Thoracic aorta (tissue), 2 donors: Measurements from ENCODE around the gene DYNLRB2. TPM values are rescaled to one million over a fixed set of nuclear protein-coding genes. Genes with fewer than 3 reads are reported as not detected.

Experiments
- ATAC-seq: fragments of 150-250 bp; one replicate; pipeline ENCODE4 v1.8.0; 2017; ENCODE audit warnings: low read depth; ENCODE audit not compliant: insufficient number of reproducible peaks, low FRiP score
- DNase-seq: peaks from one replicate; pipeline ENCODE4 v3.0.0-alpha.2; 2020; ENCODE audit warnings: low spot score
- H3K27ac ChIP-seq, 2 donors: fragments of 200-600 bp; sonication (generic); 1 replicate in 1 of 2; 2 replicates in 1 of 2; pipeline ENCODE4 v1.5.1; 2016; ENCODE audit warnings: mild to moderate bottlenecking in 2 of 2, moderate library complexity in 2 of 2
- H3K27me3 ChIP-seq: fragments of 200-600 bp; sonication (generic); replicated peaks from 2 replicates; pipeline ENCODE4 v1.6.0; 2016; ENCODE audit warnings: mild to moderate bottlenecking; ENCODE audit not compliant: insufficient read depth
- H3K36me3 ChIP-seq: fragments of 200-600 bp; sonication (generic); one replicate; pipeline ENCODE4 v1.5.1; 2016
- H3K4me1 ChIP-seq, 2 donors: fragments of 200-600 bp; sonication (generic); 1 replicate in 1 of 2; 2 replicates in 1 of 2; pipeline versions ENCODE4 v1.5.1 to v1.6.0; 2016; ENCODE audit warnings: low read depth in 2 of 2, mild to moderate bottlenecking in 1 of 2; ENCODE audit not compliant: control insufficient read depth in 1 of 2
- H3K4me3 ChIP-seq: fragments of 200-600 bp; sonication (generic); 2 replicates; pipeline ENCODE4 v1.5.1; 2016; ENCODE audit warnings: mild to moderate bottlenecking
- H3K9me3 ChIP-seq: fragments of 200-600 bp; sonication (generic); 2 replicates; pipeline ENCODE4 v1.5.1; 2016
- CTCF ChIP-seq: fragments of 200-600 bp; sonication (generic); IDR thresholded peaks from one replicate; pipeline ENCODE4 v1.5.1; 2019; ENCODE audit warnings: antibody characterized with exemption
- total RNA-seq, 2 donors: library from RNA; depleted of rRNA; stranded (reverse); fragments of >200 nt; gene quantifications; one replicate each; pipeline versions ENCODE4 v1.1.0 to v1.2.3, GENCODE V29; 2016

Gene DYNLRB2
- total RNA-seq, 2 donors from 2014 or later = not detected

GRCh38 chr16:80583466-80583865 is 42.7 kb downstream of the DYNLRB2 start:
- H3K27ac ChIP-seq = no peak overlapping the region
- H3K9me3 ChIP-seq = no peaks in the 10 kb centered on the region
- no peak overlapping the region for H3K4me3 ChIP-seq
- H3K36me3 ChIP-seq = no peaks in the 10 kb centered on the region
- no peak for DNase-seq
- no peak for ATAC-seq
- no peaks in the 10 kb centered on the region for H3K4me1 ChIP-seq
- no peaks in the 10 kb centered on the region for H3K27me3 ChIP-seq
- TF ChIP-seq CTCF = no peak

- no peak overlapping the region for H3K4me3 ChIP-seq
- H3K9me3 ChIP-seq = no peaks in the 10 kb centered on the region
- H3K36me3 ChIP-seq = no peaks in the 10 kb centered on the region
- H3K27me3 ChIP-seq = no peaks in the 10 kb centered on the region
- no peak for DNase-seq
- no peak for ATAC-seq
- H3K4me1 ChIP-seq = no peaks in the 10 kb centered on the region
- no peak for TF ChIP-seq CTCF
- no peak overlapping the region for H3K27ac ChIP-seq
Measured at GRCh38 chr16:80585764-80586163, 45.0 kb downstream of the DYNLRB2 start.

GRCh38 chr16:80586476-80586875 is 45.7 kb downstream of the DYNLRB2 start:
- no peaks in the 10 kb centered on the region for H3K9me3 ChIP-seq
- H3K27me3 ChIP-seq = no peaks in the 10 kb centered on the region
- ATAC-seq = no peak
- DNase-seq = no peak
- no peaks in the 10 kb centered on the region for H3K36me3 ChIP-seq
- no peaks in the 10 kb centered on the region for H3K4me1 ChIP-seq
- no peak for TF ChIP-seq CTCF
- no peak overlapping the region for H3K27ac ChIP-seq
- H3K4me3 ChIP-seq = no peak overlapping the region

- Histone ChIP-seq H3K27ac (no peak overlapping the region), H3K4me3 (no peak overlapping the region), H3K9me3 (no peaks in the 10 kb centered on the region), H3K36me3 (no peaks in the 10 kb centered on the region), H3K27me3 (no peaks in the 10 kb centered on the region), H3K4me1 (no peaks in the 10 kb centered on the region)
- DNase-seq = no peak
- no peak for TF ChIP-seq CTCF
- no peak for ATAC-seq
Measured at GRCh38 chr16:80587071-80587470, 46.3 kb downstream of the DYNLRB2 start.

- H3K4me1 ChIP-seq = no peaks in the 10 kb centered on the region
- no peak for ATAC-seq
- H3K4me3 ChIP-seq = no peak overlapping the region
- no peaks in the 10 kb centered on the region for H3K9me3 ChIP-seq
- DNase-seq = no peak
- no peak for TF ChIP-seq CTCF
- H3K27me3 ChIP-seq = no peaks in the 10 kb centered on the region
- H3K27ac ChIP-seq = no peak overlapping the region
- no peaks in the 10 kb centered on the region for H3K36me3 ChIP-seq
Measured at GRCh38 chr16:80591071-80591915, 50.5 kb downstream of the DYNLRB2 start.
